Measurements from ENCODE around the gene OLIG2. TPM values are rescaled to one million over a fixed set of nuclear protein-coding genes. Genes with fewer than 3 reads are reported as not detected.

OLIG2 gene
- total RNA-seq, 1 donor from 2014 or later = 2.5 TPM

GRCh38 chr21:33071770-33072306 is 46.1 kb downstream of the OLIG2 start:
- DNase-seq (ENCODE audit: low read depth) (peak; percentile 2), FAIRE-seq (no peak)
- Mint-ChIP-seq H3K4me1 (ENCODE audit: low read depth, unreplicated experiment) (peaks cover 10% of the 10 kb centered on the region), H3K36me3 (ENCODE audit: low read depth, unreplicated experiment) (no peaks in the 10 kb centered on the region), H3K27ac (ENCODE audit: unreplicated experiment) (no peak overlapping the region), H3K4me3 (ENCODE audit: unreplicated experiment) (peak overlapping the region; percentile 71), H3K9me3 (ENCODE audit: unreplicated experiment) (peaks cover 9% of the 10 kb centered on the region), H3K27me3 (ENCODE audit: low read depth, unreplicated experiment) (peaks cover 57% of the 10 kb centered on the region)
- no peaks in the 10 kb centered on the region for H4K20me1 ChIP-seq (ENCODE audit: insufficient read depth, low read length)
- H3K4me2 ChIP-seq (ENCODE audit: low read length) = peak overlapping the region; percentile 78
- no peak overlapping the region for H3K9ac ChIP-seq (ENCODE audit: low read length)
- peak overlapping the region; percentile 36 for H3K4me3 ChIP-seq (ENCODE audit: insufficient read depth, low read depth, low read length)
- no peaks in the 10 kb centered on the region for H3K4me1 ChIP-seq (ENCODE audit: insufficient read depth, low read length)
- TF ChIP-seq CTCF (IDR thresholded peaks at IDR 0.05; ENCODE audit: insufficient read depth, low read depth, low read length) (no peak), EZH2 (IDR thresholded peaks at IDR 0.05; ENCODE audit: insufficient read depth, low read length) (peak; percentile 25)
- peaks cover 89% of the 10 kb centered on the region for H3K27me3 ChIP-seq (ENCODE audit: insufficient read depth, low read length)
- no peak overlapping the region for H2AFZ ChIP-seq (ENCODE audit: low read depth, low read length)
- no peaks in the 10 kb centered on the region for H3K36me3 ChIP-seq (ENCODE audit: insufficient read depth, low read length)
- H3K9me3 ChIP-seq (ENCODE audit: insufficient read depth, low read depth, low read length) = peaks cover 6% of the 10 kb centered on the region
- no peak overlapping the region for H3K27ac ChIP-seq (ENCODE audit: low read depth, low read length)
- no peaks in the 10 kb centered on the region for H3K79me2 ChIP-seq (ENCODE audit: insufficient read depth, low read length)

GRCh38 chr21:33073636-33074035 is 47.9 kb downstream of the OLIG2 start:
- DNase-seq (ENCODE audit: low read depth) = no peak
- peaks cover 1% of the 10 kb centered on the region for H3K4me1 ChIP-seq (ENCODE audit: insufficient read depth, low read length)
- TF ChIP-seq CTCF (IDR thresholded peaks at IDR 0.05; ENCODE audit: insufficient read depth, low read depth, low read length) (no peak), EZH2 (IDR thresholded peaks at IDR 0.05; ENCODE audit: insufficient read depth, low read length) (no peak)
- no peak overlapping the region for H3K4me2 ChIP-seq (ENCODE audit: low read length)
- H3K9me3 Mint-ChIP-seq (ENCODE audit: unreplicated experiment) = peaks cover 5% of the 10 kb centered on the region
- peaks cover 45% of the 10 kb centered on the region for H3K27me3 Mint-ChIP-seq (ENCODE audit: low read depth, unreplicated experiment)
- H3K4me3 Mint-ChIP-seq (ENCODE audit: unreplicated experiment) = no peak overlapping the region
- no peaks in the 10 kb centered on the region for H3K79me2 ChIP-seq (ENCODE audit: insufficient read depth, low read length)
- H3K27ac ChIP-seq (ENCODE audit: low read depth, low read length) = no peak overlapping the region
- no peak overlapping the region for H3K27ac Mint-ChIP-seq (ENCODE audit: unreplicated experiment)
- H3K36me3 Mint-ChIP-seq (ENCODE audit: low read depth, unreplicated experiment) = no peaks in the 10 kb centered on the region
- peaks cover 80% of the 10 kb centered on the region for H3K27me3 ChIP-seq (ENCODE audit: insufficient read depth, low read length)
- H3K4me3 ChIP-seq (ENCODE audit: insufficient read depth, low read depth, low read length) = no peak overlapping the region
- no peak for FAIRE-seq
- H4K20me1 ChIP-seq (ENCODE audit: insufficient read depth, low read length) = no peaks in the 10 kb centered on the region
- no peaks in the 10 kb centered on the region for H3K9me3 ChIP-seq (ENCODE audit: insufficient read depth, low read depth, low read length)
- no peaks in the 10 kb centered on the region for H3K36me3 ChIP-seq (ENCODE audit: insufficient read depth, low read length)
- no peak overlapping the region for H2AFZ ChIP-seq (ENCODE audit: low read depth, low read length)
- H3K9ac ChIP-seq (ENCODE audit: low read length) = no peak overlapping the region
- H3K4me1 Mint-ChIP-seq (ENCODE audit: low read depth, unreplicated experiment) = peaks cover 15% of the 10 kb centered on the region

GRCh38 chr21:33075128-33075527 is 49.4 kb downstream of the OLIG2 start:
- H2AFZ ChIP-seq (ENCODE audit: low read depth, low read length) = no peak overlapping the region
- no peak overlapping the region for H3K27ac ChIP-seq (ENCODE audit: low read depth, low read length)
- H3K36me3 ChIP-seq (ENCODE audit: insufficient read depth, low read length) = no peaks in the 10 kb centered on the region
- no peak overlapping the region for H3K9ac ChIP-seq (ENCODE audit: low read length)
- no peaks in the 10 kb centered on the region for H3K9me3 ChIP-seq (ENCODE audit: insufficient read depth, low read depth, low read length)
- H3K4me2 ChIP-seq (ENCODE audit: low read length) = no peak overlapping the region
- H3K36me3 Mint-ChIP-seq (ENCODE audit: low read depth, unreplicated experiment) = no peaks in the 10 kb centered on the region
- peaks cover 66% of the 10 kb centered on the region for H3K27me3 ChIP-seq (ENCODE audit: insufficient read depth, low read length)
- H3K79me2 ChIP-seq (ENCODE audit: insufficient read depth, low read length) = no peaks in the 10 kb centered on the region
- no peak overlapping the region for H3K27ac Mint-ChIP-seq (ENCODE audit: unreplicated experiment)
- peaks cover 33% of the 10 kb centered on the region for H3K27me3 Mint-ChIP-seq (ENCODE audit: low read depth, unreplicated experiment)
- no peak for TF ChIP-seq CTCF (IDR thresholded peaks at IDR 0.05; ENCODE audit: insufficient read depth, low read depth, low read length)
- TF ChIP-seq EZH2 (IDR thresholded peaks at IDR 0.05; ENCODE audit: insufficient read depth, low read length) = no peak
- H3K4me3 Mint-ChIP-seq (ENCODE audit: unreplicated experiment) = no peak overlapping the region
- peaks cover 23% of the 10 kb centered on the region for H3K4me1 Mint-ChIP-seq (ENCODE audit: low read depth, unreplicated experiment)
- no peak for FAIRE-seq
- H3K4me3 ChIP-seq (ENCODE audit: insufficient read depth, low read depth, low read length) = no peak overlapping the region
- H4K20me1 ChIP-seq (ENCODE audit: insufficient read depth, low read length) = no peaks in the 10 kb centered on the region
- H3K9me3 Mint-ChIP-seq (ENCODE audit: unreplicated experiment) = no peaks in the 10 kb centered on the region
- DNase-seq (ENCODE audit: low read depth) = no peak
- peaks cover 8% of the 10 kb centered on the region for H3K4me1 ChIP-seq (ENCODE audit: insufficient read depth, low read length)
